HTERT RPE-1 (cell line): ENCODE data around the gene ODF4.
"Not testable (repeated sequence)": the region's sequence is repeated elsewhere in the genome, so short reads cannot be mapped to it uniquely, and the experiment has no call there.

Experiments
- in situ Hi-C: fragments of 300-500 bp; cut with MboI; formaldehyde crosslinking; loops from 4 replicates; pipeline ENCODE4 v1.14.3; 2020; ENCODE audit warnings: low sequenced_read_pairs

The ODF4 gene

DNA sequence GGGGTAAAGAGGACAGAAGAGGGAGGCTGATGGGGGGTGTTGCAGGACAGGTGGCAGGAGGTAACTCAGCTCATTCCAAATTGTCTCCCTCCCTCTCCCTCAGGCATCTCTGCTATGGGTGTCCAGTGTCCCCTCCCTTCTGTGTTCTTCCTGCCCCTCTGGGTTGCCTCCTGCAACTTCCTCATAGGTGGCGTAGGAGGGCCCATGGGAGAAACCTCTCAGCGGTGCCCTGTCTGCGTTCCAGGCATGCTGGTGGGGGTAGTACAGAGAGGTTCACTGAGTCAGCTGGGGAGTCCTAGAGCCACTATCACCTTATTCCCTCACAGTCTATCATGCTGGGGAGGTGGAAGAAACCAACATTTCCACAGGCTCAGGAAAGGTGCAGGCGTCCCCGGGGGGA lies 14.7 kb upstream of the ODF4 start:
- in situ Hi-C loops: no loop called here

DNA sequence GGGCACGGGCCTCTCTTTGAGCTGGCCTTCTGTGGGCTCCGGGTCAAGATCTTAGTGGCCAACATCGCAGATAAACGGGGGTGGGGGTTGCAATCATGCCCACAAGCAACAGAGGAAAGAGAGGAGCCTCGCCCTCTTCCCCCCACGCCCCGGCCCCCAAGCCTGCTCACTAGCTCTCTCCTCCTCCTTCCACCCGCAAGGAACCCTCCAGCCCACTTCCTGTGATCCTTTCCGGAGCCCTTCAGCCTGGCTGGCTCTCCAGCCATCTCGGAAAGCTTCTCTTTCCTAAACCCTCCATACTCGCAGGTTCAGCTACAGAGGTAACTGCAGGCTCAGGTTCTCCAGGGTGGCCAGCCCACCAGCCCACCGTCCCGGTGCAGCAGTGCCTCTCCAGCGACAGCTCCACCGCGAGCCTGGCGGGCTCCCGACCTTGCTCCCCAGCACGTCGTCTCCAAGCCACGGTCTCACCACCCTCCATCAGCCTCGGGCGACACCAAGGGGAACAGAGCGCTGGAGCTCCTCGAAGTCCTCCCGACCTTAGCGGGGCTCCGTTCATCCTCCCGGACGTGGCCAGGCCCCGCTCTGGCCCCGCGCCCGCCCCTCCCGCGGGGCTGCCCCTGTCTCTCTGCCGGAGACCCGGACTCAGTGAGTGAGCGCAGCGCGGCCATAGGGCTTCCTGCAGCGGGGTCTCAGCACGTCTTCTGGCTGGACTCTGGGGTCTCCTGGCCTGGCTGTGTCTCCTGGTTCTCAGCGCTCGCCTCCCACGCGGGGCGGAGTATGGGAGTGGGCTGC lies 12.9 kb upstream of the ODF4 start:
- in situ Hi-C loops: no loop called here

DNA sequence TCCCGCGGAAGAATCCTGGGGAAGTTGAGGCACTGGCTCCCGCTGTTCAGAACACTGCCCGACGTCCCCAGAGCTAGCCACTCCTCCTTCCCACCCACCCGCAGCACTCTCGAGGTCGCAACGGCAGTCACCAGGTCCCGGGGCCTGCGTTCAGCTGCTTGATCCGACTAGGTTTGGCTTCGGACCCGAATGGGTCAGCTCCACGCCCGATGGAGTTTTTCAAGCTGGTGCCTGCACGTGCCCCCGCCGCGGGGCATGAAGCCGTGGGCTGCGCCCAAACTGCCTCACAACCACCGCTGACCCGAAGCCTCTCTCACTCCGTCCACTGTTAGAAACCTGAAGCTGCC lies 12.4 kb upstream of the ODF4 start:
- in situ Hi-C loops: no loop called here

DNA sequence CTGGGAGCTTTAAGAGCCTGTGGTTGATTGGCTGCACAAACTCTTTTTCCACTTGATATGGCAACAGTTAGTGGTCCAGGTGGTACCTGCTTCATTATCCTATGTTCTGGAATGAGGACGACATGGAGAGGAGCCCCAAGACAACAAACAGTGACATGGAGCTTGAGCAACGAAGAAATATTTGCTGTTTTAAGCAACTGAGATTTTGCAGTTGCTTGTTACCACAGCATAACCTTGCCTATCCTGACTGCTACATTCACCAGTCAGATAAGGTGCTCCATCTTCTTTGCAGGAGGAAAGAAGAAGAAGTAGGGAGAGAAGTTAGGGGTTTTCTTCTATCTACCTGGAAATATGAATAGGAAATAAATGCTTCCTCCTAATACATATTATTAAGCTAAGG lies 7.5 kb upstream of the ODF4 start:
- in situ Hi-C loops: no loop called here

DNA sequence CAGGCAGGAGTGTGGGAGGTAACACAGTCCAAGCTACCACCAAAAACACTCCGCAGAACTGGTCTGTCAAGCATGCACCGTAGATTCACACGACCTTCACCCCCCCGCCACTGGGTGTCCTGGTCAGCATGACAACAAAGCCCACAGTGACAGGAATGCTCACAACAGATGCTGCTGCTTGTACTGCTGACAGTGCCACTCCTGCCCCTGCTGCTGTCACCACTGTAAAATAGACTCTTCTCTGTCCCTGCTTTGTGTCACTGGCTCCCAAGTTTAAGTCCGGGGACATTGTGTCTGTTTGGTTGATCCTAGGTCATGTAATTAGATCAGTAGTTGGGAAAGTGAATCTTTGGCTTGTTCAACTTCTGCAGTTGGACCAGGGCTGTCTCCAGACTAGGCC lies 7.0 kb upstream of the ODF4 start:
- in situ Hi-C loops: no loop called here

DNA sequence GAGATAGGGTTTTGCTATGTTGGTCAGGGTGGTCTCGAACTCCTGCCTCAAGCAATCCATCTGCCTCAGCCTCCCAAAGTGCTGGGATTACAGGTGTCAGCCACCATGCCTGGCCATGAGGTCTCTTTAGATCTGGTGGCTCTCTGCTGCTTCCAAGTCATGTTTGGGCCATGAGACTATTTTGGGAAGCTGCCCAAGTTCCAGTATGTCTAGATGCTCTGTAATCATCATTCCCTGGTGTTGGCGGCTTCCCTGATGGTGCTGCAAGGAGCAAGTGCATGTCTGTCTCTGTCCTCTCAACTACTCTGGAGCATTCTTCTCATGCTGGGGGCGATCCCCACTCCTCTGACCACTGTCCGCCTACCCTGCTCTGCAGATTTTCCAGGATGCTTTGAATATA lies 6.4 kb upstream of the ODF4 start:
- in situ Hi-C loops: no loop called here

DNA sequence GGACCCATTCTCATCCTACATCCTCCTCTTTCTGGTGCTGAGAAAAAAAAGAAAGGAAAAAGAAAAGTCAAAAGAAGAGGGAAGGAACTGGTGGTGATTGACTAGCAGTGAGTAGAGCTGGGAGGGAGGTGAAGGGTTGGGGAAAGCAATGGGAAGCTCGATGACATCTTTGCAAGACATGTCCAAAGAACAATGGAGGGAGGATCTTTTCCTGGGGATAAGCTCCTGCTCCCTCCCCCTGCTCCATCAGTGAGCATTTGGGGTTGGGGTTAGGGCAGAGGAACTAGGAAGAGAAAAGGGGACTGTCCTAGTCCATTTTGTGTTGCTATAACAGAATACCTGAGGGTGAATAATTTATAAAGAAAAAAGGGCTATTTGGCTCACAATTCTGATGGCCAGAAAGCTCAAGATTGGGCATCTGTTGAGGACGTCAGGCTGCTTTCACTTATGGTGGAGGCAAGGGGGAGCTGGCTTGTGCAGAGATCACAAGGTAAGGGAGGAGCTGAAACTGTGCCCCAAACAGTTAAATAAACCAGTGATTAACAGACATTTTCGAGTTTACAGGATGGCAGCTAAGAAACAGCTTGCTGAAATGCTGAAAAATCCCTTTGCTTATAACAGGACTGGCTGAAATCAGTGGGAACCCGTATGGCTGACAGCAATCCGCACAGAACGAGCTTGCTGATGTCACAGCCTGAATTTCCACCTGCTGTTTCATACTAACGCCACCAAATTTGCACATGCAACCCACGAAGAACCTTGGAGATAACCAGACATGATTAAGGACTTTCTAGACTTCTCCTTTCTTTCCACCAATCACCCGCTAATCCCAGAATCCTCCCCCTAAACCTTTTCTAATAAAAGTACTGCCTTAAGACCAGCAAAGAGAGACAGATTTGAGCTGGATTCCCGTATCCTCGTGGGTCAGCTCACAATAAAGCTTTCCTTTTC lies 1.6 kb upstream of the ODF4 start:
- in situ Hi-C loops: no loop called here

DNA sequence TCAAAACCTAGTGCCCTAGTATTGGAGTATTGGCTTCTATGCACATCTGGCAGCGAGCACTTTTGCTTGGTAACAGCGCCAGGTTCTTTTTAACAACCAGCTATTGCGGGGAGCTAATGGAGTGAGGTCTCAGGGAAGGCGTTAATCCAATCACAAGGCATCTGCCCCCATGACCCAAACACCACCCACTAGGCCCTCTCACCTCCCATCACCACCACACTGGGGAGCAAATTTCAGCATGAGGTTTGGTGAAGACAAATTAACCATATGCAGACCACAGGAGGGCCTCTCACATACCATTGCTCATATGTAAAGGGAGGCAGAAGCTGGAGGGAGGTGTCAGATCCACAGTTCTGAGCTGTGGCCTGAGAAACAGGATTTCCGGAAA lies 893 bp upstream of the ODF4 start:
- in situ Hi-C loops: no loop called here

DNA sequence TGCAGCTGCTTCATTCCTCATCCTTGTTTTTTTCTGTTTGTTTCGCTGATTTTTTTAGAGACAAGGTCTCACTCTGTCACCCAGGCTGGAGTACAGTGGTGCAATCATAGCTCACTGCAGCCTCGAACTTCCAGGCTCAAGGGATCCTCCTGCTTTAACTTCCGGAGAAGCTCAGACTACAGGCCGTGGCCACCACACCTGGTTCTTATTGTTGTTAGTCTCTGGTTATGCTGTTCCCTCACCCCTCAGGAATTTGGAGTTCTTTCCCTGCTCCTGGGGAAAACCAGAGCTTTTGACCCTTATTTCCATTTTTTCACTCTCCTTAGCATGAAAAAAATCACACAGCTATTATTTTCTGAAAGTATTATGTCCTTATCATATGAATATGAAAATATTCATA lies 1.8 kb downstream of the ODF4 start:
- in situ Hi-C loops: no loop called here

DNA sequence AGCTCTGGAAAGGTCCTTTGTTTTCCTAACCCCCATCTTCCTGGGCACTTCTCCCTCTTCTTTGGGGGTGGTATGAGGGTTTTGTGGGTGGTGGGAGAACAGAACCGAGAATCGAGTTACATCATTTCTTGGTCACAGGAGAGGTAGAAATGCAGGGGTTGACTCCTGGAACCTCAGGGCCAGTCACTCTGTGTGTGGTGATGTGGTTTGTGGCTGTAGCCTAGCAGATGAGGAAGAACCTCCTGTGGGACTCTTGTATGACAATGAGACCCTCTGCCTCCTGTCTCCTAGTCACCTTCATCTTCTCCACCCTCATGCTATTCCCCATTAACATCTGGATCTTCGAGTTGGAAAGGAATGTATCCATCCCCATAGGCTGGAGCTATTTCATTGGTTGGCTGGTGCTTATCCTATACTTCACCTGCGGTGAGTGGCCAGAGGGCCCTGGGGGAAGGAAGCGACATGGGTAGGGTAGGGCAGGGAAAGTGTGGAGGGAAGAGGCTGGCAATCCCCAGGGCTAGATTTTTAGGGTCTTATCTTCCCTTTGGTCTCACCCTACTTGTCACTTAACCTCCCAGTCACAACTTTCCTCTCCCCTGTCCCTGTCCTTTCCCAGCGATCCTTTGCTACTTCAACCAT lies 5.5 kb downstream of the ODF4 start:
- in situ Hi-C loops: no loop called here

DNA sequence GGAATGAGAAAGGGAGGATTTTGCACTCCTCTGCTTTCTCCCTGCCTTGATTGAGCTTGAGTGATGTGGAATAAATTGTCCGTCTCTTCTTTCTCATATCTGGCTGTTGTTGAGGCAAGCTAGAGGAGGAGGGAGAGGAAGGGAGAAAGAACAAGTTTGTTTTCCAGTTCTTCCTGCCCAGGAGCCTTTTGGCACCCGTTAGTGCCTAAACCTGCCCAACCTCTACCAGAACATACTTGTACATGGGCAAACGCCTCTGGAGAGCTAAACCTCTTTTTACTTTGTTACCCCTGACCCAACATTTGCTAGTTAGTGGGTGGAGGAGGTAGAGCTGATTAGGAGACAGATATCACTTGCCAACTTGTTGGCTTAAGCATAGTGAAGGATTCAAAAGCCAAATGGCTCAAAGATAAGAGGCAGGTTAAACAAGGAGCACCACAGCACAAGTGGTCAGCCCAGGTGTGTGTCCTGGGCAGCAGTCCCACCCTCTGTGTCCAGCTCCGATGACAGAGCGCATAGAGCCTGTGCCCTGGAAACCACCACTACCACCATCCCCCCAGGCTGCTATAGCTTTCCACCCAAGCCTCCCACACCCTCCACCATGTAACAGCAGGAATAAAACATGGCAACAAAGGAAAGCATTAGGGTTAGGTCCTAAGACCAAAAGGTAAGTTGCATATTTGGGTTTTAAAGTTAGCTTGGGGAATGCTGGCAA lies 6.5 kb downstream of the ODF4 start:
- in situ Hi-C loops: no loop called here

DNA sequence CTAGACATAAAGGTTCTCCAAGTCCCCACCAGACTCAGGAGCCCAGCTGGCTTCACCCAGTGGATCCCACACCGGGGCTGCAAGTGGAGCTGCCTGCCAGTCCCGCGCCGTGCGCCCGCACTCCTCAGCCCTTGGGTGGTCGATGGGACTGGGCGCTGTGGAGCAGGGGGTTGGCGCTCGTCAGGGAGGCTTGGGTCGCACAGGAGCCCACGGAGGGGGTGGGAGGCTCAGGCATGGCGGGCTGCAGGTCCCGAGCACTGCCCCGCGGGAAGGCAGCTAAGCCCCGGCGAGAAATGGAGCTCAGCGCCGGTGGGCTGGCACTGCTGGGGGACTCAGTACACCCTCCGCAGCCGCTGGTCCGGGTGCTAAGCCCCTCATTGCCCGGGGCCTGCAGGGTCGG lies 7.4 kb downstream of the ODF4 start:
- in situ Hi-C loops: not testable (repeated sequence)

DNA sequence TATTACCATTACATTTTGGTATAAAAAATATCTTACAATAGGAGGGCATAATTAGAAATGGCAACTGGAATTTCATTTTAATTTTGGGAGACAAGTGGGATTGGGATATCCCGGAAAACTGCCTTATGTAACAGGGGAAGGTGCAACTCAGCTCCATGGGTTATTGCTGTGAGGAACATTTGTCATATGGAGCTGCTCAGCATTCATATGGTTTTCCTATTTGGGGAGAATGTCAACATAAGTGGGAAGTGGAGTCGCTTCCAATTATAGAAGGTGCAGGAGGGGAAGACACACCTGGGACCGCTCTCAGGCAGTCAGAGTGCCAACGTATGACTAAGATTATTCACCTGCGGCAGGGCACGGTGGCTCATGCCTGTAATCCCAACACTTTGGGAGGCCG lies 10.7 kb downstream of the ODF4 start:
- in situ Hi-C loops: no loop called here

DNA sequence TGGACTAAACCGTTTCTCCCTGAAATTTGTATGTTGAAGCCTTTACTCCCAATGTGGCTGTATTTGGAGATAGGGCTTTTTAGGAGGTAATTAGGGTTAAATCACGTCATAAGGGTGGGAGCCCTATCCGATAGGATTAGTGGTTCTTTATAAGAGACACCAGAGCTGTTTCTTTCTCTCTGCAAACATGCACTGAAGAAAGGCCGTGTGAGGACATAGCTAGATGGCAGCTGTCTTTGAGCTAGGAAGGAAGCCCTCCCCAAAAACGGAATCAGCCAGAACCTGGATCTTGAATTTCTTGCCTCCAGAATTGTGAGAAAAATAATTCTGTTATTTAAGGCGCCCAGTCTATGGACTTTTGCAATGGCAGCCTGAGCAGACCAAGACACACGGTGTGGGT lies 14.1 kb downstream of the ODF4 start:
- in situ Hi-C loops: no loop called here

DNA sequence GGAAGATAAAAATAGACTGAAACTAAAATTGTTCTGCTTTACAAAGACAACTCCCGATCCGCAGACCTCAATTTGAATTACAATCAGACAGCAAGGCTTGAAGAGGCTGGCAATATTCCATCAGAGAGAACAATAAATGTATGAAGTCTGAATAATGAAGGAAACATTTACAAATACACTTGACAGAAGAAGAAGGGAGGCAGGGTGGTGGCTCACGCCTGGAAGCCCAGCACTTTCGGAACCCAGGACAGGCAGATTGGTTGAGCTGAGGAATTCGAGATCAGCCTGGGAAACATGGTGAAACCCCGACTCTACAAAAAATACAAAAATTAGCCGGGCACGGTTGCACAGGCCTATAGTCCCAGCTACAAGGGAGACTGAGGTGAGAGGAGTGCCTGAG lies 14.6 kb downstream of the ODF4 start:
- in situ Hi-C loops: no loop called here

DNA sequence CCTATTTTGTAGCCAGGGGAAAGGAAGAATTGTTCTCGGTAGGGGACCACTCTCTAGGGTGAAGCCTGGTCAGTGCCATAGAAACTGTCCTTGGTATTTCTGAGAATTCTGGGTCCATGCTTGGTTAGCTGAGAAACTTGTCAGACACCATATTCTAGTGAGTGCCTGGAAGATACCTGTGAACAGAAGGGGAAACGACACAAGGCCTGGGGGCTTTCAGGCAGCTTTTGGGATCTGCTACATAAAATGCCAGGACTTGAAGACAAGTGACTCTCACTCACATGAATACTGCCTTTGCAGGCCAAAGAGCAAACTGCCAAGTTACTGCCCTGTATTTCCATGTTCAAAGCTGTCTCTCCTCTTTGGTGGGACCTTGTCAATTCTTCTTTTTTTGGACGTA lies 18.3 kb downstream of the ODF4 start:
- in situ Hi-C loops: no loop called here

DNA sequence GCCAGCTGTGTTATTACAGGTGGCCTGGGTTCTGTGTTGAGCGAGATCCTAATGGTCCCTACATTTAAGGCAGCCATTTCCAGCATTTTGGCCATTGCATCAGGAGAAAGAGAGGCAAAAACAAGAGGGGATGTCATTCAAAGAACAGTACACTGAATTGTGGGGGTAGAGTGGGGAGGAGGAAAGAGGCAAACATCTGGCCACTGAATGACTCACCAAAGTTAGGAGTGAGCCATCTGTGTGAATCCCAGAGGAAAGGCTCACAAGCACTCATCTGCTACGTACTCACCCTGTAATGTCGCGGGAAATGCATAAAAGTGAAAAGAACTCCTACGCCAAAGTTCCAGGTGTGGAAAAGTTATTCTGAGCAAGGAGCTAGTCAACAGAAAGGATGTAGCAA lies 20.1 kb downstream of the ODF4 start:
- in situ Hi-C loops: no loop called here

DNA sequence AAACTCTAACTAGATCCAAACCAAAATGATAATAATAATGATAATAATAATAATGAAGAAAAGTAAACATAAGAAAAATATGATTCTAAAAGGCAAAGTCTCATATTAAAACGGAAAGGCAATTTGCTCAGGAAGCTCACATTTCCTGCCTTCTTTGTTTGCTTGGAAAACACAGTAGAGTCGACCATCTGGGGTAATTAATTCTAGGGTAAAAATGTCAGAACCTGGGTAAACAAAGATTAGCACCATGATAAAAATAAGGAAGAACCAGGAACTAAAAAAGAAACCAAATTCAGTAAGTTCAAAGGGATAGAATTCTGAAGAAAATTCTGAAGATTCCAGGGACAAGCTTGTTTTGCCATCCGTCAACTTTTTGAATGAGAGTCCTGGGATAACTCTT lies 20.6 kb downstream of the ODF4 start:
- in situ Hi-C loops: no loop called here

DNA sequence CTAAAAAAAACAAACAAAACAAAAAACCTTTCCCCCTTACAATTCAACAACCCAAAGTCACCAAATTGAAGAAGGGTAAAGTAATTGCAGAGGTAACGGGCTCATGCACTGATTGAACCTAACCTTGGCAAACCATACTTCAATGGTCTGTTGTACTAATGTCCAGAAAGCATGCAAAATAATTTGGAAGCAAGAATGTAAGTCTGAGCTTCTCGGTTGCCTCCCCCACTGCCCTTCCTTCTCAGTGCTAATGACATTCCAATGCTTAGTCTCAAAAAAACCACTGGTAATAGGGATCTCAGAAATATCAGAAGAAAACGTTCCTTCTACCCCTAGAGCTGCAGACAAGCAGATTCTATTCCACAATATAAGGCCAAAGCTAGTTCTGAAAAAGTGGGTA lies 21.1 kb downstream of the ODF4 start:
- in situ Hi-C loops: no loop called here

DNA sequence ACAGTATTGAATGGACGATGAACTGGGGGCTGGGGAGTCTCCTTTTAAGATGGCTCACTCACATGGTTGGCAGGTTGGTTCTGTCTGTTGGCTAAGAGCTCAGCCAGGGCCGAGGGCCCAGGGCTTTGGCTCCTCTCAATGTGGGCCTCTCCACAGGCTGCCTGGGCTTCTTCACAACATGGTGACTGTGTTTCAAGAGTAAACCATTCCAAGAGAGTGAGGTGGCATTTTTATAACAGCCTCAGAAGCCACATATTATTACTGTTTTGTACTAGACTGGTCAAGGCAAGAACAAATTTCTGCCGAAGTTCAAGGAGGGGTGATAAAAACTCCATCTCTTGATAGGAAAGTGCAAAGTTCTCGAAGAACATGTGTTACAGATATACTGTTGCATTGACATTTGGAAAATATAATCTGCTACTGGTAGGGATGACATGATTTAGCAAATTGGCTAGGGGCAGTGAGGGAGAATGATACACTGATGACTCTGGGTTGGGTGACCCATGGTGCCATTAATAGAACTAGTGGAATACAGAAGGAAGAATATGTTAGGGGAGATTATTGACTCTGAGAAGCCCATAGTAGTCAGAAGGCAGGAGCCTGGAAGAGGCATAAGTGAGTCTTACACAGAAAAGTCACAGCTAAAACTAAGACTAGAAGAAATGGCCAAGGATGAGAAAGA lies 23.2 kb downstream of the ODF4 start:
- in situ Hi-C loops: no loop called here

DNA sequence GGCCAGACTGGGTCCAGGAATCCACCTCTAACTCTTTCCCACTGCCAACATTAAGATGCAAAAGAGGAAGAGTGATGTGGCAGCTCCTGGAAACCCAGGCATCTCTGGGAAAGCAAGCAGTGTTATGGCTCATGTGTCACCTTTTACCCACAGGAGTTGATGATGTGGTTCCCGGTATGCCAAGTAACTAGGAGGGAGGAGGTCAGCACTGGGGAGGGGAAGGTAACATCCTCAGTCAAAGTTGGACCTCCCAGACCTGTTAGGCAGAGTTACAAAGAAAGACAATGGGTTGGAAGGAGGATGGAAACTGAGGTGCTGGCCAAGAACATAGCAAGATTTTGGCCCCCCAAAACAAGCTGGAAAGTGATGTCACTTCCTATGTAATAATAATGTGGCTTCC lies 25.5 kb downstream of the ODF4 start:
- in situ Hi-C loops: no loop called here
